Measurements from ENCODE around the gene CROCC.
"Not testable (repeated sequence)": the region's sequence is repeated elsewhere in the genome, so short reads cannot be mapped to it uniquely, and the experiment has no call there.

CROCC gene

GRCh38 chr1:16961297-16962133 is 39.8 kb downstream of the CROCC start:
- DNase-seq (ENCODE audit: low read depth, low spot score): no peak
- in situ Hi-C loops (cut with HindIII; ENCODE audit: low sequenced_read_pairs): no loop called here
- H3K4me3 ChIP-seq (ENCODE audit: low read depth, low read length): peak overlapping the region; percentile 34
- TF ChIP-seq CTCF (IDR thresholded peaks at IDR 0.05; ENCODE audit: low read depth, low read length): no peak

GRCh38 chr1:16964169-16964568 is 42.4 kb downstream of the CROCC start:
- H3K4me3 ChIP-seq (ENCODE audit: low read depth, low read length); in situ Hi-C loops (cut with HindIII; ENCODE audit: low sequenced_read_pairs); DNase-seq (ENCODE audit: low read depth, low spot score): not testable (repeated sequence)

- no peak for DNase-seq (ENCODE audit: low read depth, low spot score)
- in situ Hi-C loops (cut with HindIII; ENCODE audit: low sequenced_read_pairs): no loop called here
These were observed 43.8 kb downstream of the CROCC start for GRCh38 chr1:16965486-16966067.

GRCh38 chr1:16966282-16966681 is 44.6 kb downstream of the CROCC start:
- TF ChIP-seq CTCF (IDR thresholded peaks at IDR 0.05; ENCODE audit: low read depth, low read length): no peak
- DNase-seq (ENCODE audit: low read depth, low spot score): no peak
- no peak overlapping the region for H3K4me3 ChIP-seq (ENCODE audit: low read depth, low read length)
- in situ Hi-C loops (cut with HindIII; ENCODE audit: low sequenced_read_pairs): no loop called here

More at GRCh38 chr1:16965486-16966067, 43.8 kb downstream of the CROCC start:
- no peak overlapping the region for H3K4me3 ChIP-seq (ENCODE audit: low read depth, low read length)
- TF ChIP-seq CTCF (IDR thresholded peaks at IDR 0.05; ENCODE audit: low read depth, low read length): no peak

- in situ Hi-C loops (cut with HindIII; ENCODE audit: low sequenced_read_pairs): no loop called here
- no peak overlapping the region for H3K4me3 ChIP-seq (ENCODE audit: low read depth, low read length)
- no peak for TF ChIP-seq CTCF (IDR thresholded peaks at IDR 0.05; ENCODE audit: low read depth, low read length)
- DNase-seq (ENCODE audit: low read depth, low spot score): peak; percentile 93
These were observed 45.4 kb downstream of the CROCC start for GRCh38 chr1:16967095-16967575.

- no peak for DNase-seq (ENCODE audit: low read depth, low spot score)
- in situ Hi-C loops (cut with HindIII; ENCODE audit: low sequenced_read_pairs): no loop called here
- no peak for TF ChIP-seq CTCF (IDR thresholded peaks at IDR 0.05; ENCODE audit: low read depth, low read length)
- H3K4me3 ChIP-seq (ENCODE audit: low read depth, low read length): no peak overlapping the region
These were observed 46.2 kb downstream of the CROCC start for GRCh38 chr1:16967962-16968361.

- H3K4me3 ChIP-seq (ENCODE audit: low read depth, low read length): no peak overlapping the region
- no peak for DNase-seq (ENCODE audit: low read depth, low spot score)
- TF ChIP-seq CTCF (IDR thresholded peaks at IDR 0.05; ENCODE audit: low read depth, low read length): no peak
- in situ Hi-C loops (cut with HindIII; ENCODE audit: low sequenced_read_pairs): no loop called here
These were observed 46.6 kb downstream of the CROCC start for GRCh38 chr1:16968372-16968771.

All from astrocyte of the spinal cord (primary cell).